ENCODE measurements around the gene DGKG. TPM values are rescaled to one million over a fixed set of nuclear protein-coding genes. Genes with fewer than 3 reads are reported as not detected.

DGKG gene
- total RNA-seq, 1 donor: 2.5 TPM

DNA sequence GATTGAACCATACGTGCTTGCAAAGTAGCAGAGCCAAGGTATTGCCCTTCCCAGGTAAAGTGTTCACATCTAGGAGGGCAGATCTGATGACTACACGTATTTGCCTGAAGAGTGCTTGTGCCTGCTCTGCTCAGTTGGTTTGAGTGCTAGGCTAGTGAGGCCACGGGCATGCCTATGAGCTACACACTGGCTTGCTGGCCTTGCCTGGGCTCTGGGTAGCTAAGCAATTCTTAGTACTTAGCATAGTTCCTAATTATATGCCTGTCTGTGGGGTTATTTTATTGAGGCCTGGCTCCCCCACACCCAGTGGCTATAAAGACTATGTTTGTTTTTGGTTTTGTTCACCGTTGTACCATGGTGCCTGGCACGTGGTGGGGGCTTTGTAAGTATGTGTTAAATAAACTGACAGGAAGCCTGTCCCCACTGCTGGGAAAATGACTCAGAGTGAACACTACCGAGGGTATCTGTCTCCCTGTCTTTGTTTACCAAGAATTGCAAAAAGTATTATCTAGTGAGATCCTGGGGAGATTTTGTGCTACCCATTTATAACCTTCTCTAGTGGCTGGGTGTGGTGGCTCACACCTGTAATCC lies 181.0 kb downstream of the DGKG start:
- H2AFZ ChIP-seq (ENCODE audit: low read length): no peak overlapping the region
- H3K27ac ChIP-seq (ENCODE audit: low read depth, low read length): no peak overlapping the region
- H4K20me1 ChIP-seq (ENCODE audit: insufficient read depth, low read length): no peaks in the 10 kb centered on the region
- no peaks in the 10 kb centered on the region for H3K9me3 ChIP-seq (ENCODE audit: low read depth, low read length)
- DNase-seq (ENCODE audit: insufficient read length, low spot score, missing footprints): no peak
- H3K4me1 ChIP-seq (ENCODE audit: insufficient read depth, low read length): no peaks in the 10 kb centered on the region
- H3K4me3 ChIP-seq (ENCODE audit: insufficient read depth, low read length): no peak overlapping the region
- TF ChIP-seq, protein P1, sequence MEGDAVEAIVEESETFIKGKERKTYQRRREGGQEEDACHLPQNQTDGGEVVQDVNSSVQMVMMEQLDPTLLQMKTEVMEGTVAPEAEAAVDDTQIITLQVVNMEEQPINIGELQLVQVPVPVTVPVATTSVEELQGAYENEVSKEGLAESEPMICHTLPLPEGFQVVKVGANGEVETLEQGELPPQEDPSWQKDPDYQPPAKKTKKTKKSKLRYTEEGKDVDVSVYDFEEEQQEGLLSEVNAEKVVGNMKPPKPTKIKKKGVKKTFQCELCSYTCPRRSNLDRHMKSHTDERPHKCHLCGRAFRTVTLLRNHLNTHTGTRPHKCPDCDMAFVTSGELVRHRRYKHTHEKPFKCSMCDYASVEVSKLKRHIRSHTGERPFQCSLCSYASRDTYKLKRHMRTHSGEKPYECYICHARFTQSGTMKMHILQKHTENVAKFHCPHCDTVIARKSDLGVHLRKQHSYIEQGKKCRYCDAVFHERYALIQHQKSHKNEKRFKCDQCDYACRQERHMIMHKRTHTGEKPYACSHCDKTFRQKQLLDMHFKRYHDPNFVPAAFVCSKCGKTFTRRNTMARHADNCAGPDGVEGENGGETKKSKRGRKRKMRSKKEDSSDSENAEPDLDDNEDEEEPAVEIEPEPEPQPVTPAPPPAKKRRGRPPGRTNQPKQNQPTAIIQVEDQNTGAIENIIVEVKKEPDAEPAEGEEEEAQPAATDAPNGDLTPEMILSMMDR (IDR thresholded peaks at IDR 0.05; ENCODE audit: extremely low read depth, low read depth, low read length): no peak
- H3K27me3 ChIP-seq (ENCODE audit: insufficient read depth, low read length): no peaks in the 10 kb centered on the region
- no peaks in the 10 kb centered on the region for H3K79me2 ChIP-seq (ENCODE audit: insufficient read depth, low read length)
- H3K36me3 ChIP-seq (ENCODE audit: insufficient read depth, low read length): no peaks in the 10 kb centered on the region
- H3K4me2 ChIP-seq (ENCODE audit: insufficient read depth, low read length): no peak overlapping the region

DNA sequence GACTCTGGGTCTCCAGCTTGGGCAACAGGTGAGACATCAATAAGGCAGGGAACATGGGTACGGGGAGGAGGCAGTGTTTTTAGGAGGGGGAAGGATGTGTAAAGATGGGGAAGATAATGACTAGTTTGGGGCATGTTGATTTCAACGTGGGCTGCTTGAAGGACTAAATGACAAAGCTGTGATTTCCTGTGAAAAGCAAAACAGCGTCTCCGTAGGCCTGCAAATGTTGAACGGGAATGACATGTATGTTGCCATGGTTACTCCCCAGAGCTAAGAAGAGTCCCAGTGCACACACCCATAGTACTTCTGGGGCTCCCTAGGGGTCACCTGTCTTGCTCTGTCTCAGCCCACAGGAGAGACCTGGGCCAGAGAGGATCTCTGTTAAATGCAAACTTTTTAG lies 181.9 kb downstream of the DGKG start:
- TF ChIP-seq, protein P1 (IDR thresholded peaks at IDR 0.05; ENCODE audit: extremely low read depth, low read depth, low read length): no peak
- DNase-seq (ENCODE audit: insufficient read length, low spot score, missing footprints): no peak
- no peaks in the 10 kb centered on the region for H4K20me1 ChIP-seq (ENCODE audit: insufficient read depth, low read length)

DNA sequence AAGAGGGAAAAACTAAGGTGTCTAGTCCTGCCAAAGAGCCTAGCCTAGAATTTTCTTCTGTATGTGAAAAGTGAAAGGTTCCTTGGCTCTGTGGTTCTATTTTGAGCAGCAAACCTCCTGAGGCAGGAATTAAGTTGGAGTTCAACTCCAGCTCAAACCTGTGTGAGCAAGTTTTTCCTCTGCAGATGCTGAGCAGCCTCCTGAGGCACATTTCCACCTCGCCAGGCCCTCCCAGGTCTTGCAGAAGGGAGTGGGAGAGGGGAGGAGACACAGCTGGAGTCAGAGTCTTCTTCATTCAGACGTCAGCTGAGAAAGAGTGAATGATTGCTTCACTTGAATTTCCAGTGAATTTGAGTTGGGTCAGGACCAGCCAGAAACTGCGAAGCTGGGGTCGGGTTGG lies 183.6 kb downstream of the DGKG start:
- H4K20me1 ChIP-seq (ENCODE audit: insufficient read depth, low read length): no peaks in the 10 kb centered on the region
- H2AFZ ChIP-seq (ENCODE audit: low read length): no peak overlapping the region
- no peak overlapping the region for H3K27ac ChIP-seq (ENCODE audit: low read depth, low read length)
- no peaks in the 10 kb centered on the region for H3K79me2 ChIP-seq (ENCODE audit: insufficient read depth, low read length)
- no peaks in the 10 kb centered on the region for H3K9me3 ChIP-seq (ENCODE audit: low read depth, low read length)
- H3K4me1 ChIP-seq (ENCODE audit: insufficient read depth, low read length): no peaks in the 10 kb centered on the region
- no peak overlapping the region for H3K4me2 ChIP-seq (ENCODE audit: insufficient read depth, low read length)
- no peak overlapping the region for H3K4me3 ChIP-seq (ENCODE audit: insufficient read depth, low read length)
- TF ChIP-seq, protein P1 (IDR thresholded peaks at IDR 0.05; ENCODE audit: extremely low read depth, low read depth, low read length): no peak
- DNase-seq (ENCODE audit: insufficient read length, low spot score, missing footprints): no peak
- no peaks in the 10 kb centered on the region for H3K36me3 ChIP-seq (ENCODE audit: insufficient read depth, low read length)
- H3K27me3 ChIP-seq (ENCODE audit: insufficient read depth, low read length): no peaks in the 10 kb centered on the region

More for the DNA sequence above, 181.9 kb downstream of the DGKG start:
- no peak overlapping the region for H2AFZ ChIP-seq (ENCODE audit: low read length)
- no peaks in the 10 kb centered on the region for H3K27me3 ChIP-seq (ENCODE audit: insufficient read depth, low read length)
- H3K27ac ChIP-seq (ENCODE audit: low read depth, low read length): no peak overlapping the region
- no peaks in the 10 kb centered on the region for H3K9me3 ChIP-seq (ENCODE audit: low read depth, low read length)
- no peaks in the 10 kb centered on the region for H3K4me1 ChIP-seq (ENCODE audit: insufficient read depth, low read length)
- no peak overlapping the region for H3K4me2 ChIP-seq (ENCODE audit: insufficient read depth, low read length)
- no peak overlapping the region for H3K4me3 ChIP-seq (ENCODE audit: insufficient read depth, low read length)
- no peaks in the 10 kb centered on the region for H3K79me2 ChIP-seq (ENCODE audit: insufficient read depth, low read length)
- H3K36me3 ChIP-seq (ENCODE audit: insufficient read depth, low read length): no peaks in the 10 kb centered on the region

DNA sequence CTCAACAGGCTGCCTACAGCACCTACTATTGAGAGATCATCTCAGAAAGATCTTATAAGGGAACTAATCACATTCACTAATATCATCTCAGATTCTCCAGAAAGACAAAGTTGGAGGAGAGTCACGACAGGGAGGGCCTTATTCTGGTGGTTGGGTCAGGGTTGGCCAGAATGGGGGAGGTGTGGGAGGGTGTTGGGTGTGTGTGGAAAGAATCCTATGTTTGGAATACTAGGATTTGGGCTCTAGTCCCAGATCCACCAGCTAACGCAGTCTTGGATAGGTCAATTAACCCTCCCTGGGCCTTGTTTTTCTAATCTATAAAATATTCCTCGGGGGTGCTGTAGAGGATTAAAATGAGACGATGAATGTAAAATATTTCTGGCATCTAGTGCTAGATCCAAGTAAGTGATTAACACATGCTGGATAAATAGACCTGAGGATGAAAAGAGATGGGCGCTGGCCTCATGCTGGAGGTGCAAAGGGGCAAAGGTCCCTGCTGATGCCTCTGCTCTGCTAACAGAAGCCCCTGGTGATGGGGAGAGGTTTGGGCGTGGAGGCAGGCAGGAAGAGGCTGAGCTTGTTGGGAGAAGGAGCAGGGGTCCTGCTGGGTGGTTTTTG lies 185.6 kb downstream of the DGKG start:
- no peaks in the 10 kb centered on the region for H3K9me3 ChIP-seq (ENCODE audit: low read depth, low read length)
- H3K79me2 ChIP-seq (ENCODE audit: insufficient read depth, low read length): no peaks in the 10 kb centered on the region
- no peak overlapping the region for H2AFZ ChIP-seq (ENCODE audit: low read length)
- H3K4me3 ChIP-seq (ENCODE audit: insufficient read depth, low read length): no peak overlapping the region
- DNase-seq (ENCODE audit: insufficient read length, low spot score, missing footprints): no peak
- H3K4me2 ChIP-seq (ENCODE audit: insufficient read depth, low read length): no peak overlapping the region
- no peaks in the 10 kb centered on the region for H4K20me1 ChIP-seq (ENCODE audit: insufficient read depth, low read length)
- no peaks in the 10 kb centered on the region for H3K36me3 ChIP-seq (ENCODE audit: insufficient read depth, low read length)
- H3K27me3 ChIP-seq (ENCODE audit: insufficient read depth, low read length): no peaks in the 10 kb centered on the region
- no peak overlapping the region for H3K27ac ChIP-seq (ENCODE audit: low read depth, low read length)
- TF ChIP-seq, protein P1 (IDR thresholded peaks at IDR 0.05; ENCODE audit: extremely low read depth, low read depth, low read length): no peak
- no peaks in the 10 kb centered on the region for H3K4me1 ChIP-seq (ENCODE audit: insufficient read depth, low read length)

All from osteoblast (primary cell).